Erythroblast (primary cell): ENCODE measurements around the gene DYNLRB2.

ENCODE experiments used
- DNase-seq, 2 experiments: peaks; one replicate each; lab custom pipeline; 2025; lab: John Stamatoyannopoulos, UW
- GATA1 ChIP-seq: IDR thresholded peaks from 2 replicates; pipeline ENCODE4 v1.6.1; 2011; ENCODE audit warnings: low read depth, mild to moderate bottlenecking, control low read depth, low read length, moderate library complexity
- POLR2A ChIP-seq: IDR thresholded peaks from 2 replicates; pipeline ENCODE4 v1.6.1; 2011; ENCODE audit warnings: mild to moderate bottlenecking, low read length

The DYNLRB2 gene

DNA sequence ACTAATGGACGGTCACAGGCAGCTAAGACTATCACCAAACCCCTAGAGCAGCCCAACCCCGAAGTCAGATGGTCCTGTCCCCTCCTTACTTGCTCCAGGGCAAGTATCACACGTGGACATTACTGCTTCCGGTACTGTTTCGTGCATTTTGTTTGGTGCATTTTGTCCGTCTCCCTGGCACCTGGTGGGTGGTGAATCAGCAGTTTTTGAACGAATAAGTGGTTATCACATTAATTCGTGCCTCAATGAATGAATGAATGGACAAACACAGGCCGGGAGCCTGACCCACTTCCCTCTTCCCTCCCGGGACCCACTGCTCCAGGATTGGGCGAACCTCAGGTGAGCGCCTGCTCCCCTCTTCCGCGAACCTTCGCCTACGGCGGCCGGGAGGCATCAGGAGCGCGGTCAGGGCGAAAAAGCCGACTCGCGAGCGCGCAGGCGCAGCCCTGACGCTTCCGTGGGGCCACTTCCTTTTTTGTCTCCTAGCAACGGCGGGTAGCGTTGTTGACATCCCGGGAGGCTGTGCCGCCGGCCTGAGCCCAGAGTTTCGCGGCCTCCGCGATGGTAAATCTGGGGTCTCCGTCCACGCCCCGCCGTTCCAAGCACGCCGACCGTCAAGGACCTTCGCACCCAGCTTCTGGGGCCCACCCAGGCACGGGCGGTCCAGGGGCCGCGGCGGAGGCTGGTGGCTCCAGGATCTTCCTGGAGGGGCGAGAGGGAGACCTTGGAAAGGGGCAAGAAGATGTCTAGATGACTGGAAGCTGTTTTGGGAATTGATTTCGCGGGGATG, at the start of gene DYNLRB2:
Gene DYNLRB2 (plus strand): TSS at position 478 of the 790 bp plus-strand sequence. CDS start 84 bp downstream, at position 562.
- peak; percentile 93 to 94 for DNase-seq
- peak; percentile 82 for TF ChIP-seq POLR2A
- no peak for TF ChIP-seq GATA1

DNA sequence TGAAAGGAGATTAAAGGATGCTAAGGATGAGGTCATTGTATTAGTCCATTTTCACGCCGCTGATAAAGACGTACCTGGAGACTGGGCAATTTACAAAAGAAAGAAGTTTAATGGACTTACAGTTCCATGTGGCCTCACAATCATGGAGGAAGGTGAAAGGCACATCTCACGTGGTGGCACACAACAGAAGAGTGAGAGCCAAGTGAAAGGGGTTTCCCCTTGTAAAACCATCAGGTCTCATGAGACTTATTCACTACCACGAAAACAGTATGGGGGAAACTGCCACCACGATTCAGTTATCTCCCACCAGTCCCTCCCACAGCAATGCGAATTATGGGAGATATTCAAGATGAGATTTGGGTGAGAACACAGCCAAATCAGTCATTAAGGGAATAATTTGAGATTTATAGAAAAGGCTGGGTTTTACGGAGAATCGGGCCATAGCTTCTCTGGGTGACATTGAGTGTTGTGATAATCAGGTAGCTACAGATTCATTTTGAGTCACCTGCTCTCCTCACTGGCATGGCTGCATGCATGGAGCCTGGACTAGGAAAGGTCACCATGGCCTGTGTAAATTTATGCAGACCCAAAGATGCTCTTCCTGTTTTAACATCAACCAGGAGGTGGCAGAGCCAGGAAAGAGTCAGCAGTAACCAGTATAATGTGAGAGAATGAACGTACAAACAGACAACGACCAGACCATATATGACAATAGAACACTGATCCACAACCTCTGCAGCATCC, 40.5 kb upstream of the DYNLRB2 start:
- TF ChIP-seq GATA1: no peak
- no peak for TF ChIP-seq POLR2A
- DNase-seq: no peak

- TF ChIP-seq POLR2A (no peak), GATA1 (no peak)
- DNase-seq: no peak
Observed at GRCh38 chr16:80500961-80501525, 39.8 kb upstream of the DYNLRB2 start.

- no peak for TF ChIP-seq POLR2A
- no peak for TF ChIP-seq GATA1
- no peak for DNase-seq
Observed at GRCh38 chr16:80503107-80503506, 37.7 kb upstream of the DYNLRB2 start.

DNA sequence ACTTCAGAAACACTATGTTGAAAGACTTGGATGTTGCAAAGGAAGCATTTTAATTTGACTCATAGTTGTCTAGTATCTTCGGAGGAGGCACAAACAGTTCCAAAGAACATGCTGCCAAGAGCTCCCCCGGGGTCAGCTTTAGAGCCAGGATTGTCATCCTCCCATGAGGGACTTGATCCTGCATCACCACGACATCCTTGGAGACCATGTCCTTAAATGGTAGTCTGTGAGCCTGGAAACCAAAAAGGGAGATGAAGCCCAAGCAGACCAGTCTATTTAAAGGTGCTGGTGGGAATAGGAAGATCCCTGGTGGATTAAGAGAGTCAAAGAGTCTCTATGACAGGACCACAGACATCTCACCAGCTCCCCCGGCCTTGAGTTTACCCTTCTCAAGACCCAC, 33.3 kb upstream of the DYNLRB2 start:
- TF ChIP-seq POLR2A: no peak
- no peak for TF ChIP-seq GATA1
- no peak for DNase-seq

DNA sequence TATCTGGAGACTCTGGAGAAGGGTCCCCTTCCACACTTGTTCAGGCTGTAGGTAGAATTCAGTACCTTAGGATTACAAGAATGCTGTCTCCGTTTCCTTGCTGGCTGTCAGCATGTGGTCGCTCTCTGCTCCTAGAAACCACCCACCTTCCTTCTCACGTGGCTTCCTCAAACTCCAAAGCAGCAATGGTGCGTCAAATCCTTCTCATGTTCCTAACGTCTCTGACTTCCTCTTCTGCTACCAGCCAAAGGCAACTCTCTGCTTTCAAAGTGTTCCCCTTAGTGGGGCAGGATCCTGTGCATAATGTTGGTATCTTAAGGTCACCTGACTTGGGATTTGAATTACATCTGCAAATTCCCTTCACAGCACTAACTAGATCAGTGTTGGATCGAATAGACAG, 30.9 kb upstream of the DYNLRB2 start:
- no peak for DNase-seq
- TF ChIP-seq POLR2A (no peak), GATA1 (no peak)

GRCh38 chr16:80511824-80512592, 28.8 kb upstream of the DYNLRB2 start:
- DNase-seq: no peak
- TF ChIP-seq POLR2A (no peak), GATA1 (no peak)

DNA sequence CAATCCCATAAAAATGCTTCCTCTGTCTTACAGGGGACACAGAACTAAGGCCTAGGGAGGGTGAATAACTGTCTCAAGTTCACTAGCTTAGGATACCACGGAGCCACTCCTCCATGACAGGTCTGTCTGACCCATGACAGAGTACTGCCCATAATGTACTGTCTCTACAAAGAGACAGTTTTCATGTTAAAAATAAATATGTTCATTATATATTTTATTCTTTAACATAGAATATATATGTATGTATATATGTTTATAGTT, 28.3 kb upstream of the DYNLRB2 start:
- DNase-seq: no peak
- TF ChIP-seq GATA1: no peak
- no peak for TF ChIP-seq POLR2A

DNA sequence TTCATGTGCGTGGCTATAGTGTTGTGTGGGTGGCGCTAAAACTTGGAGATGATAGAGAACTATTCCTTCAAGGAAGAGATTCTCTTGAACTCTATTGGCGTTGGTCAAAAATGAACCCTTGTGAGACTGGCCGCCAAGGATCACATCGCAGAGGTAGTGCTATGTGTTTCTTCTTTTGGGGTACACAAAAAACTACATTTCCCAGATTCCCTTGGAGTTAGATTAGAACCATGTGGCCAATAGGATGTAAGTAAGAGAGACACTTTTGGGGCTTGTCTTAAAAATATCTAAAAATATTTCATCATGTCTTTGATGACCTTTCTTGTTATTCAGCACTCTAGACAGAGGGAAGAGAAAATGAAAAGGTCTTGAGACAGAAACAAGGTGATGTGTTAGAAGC, 25.4 kb upstream of the DYNLRB2 start:
- TF ChIP-seq POLR2A (no peak), GATA1 (no peak)
- DNase-seq: no peak

- TF ChIP-seq POLR2A (no peak), GATA1 (no peak)
- DNase-seq: no peak
Observed at GRCh38 chr16:80517846-80518245, 22.9 kb upstream of the DYNLRB2 start.

DNA sequence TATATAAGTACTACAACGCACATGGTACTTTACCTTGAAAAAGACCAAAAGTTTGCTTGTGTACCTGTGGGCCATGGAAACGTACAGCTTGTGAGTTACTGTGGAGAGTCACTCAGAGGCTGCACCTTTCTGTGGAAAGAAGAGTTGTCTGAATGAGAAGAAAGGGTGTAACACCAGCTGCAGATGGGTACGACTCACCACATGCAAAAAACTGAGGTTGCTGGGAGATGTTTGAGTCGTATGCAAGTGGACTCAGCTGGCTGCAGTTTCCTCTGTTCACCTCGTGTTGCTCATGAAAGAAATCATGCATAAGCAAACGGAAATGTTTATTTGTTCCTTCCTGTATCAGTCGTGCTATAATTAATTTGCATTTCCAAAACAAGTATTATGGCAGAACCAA, 22.4 kb upstream of the DYNLRB2 start:
- no peak for DNase-seq
- TF ChIP-seq POLR2A (no peak), GATA1 (no peak)

GRCh38 chr16:80519189-80519588, 21.6 kb upstream of the DYNLRB2 start:
- no peak for DNase-seq
- no peak for TF ChIP-seq GATA1
- no peak for TF ChIP-seq POLR2A

GRCh38 chr16:80525420-80525819, 15.4 kb upstream of the DYNLRB2 start:
- no peak for DNase-seq
- TF ChIP-seq POLR2A: no peak

DNA sequence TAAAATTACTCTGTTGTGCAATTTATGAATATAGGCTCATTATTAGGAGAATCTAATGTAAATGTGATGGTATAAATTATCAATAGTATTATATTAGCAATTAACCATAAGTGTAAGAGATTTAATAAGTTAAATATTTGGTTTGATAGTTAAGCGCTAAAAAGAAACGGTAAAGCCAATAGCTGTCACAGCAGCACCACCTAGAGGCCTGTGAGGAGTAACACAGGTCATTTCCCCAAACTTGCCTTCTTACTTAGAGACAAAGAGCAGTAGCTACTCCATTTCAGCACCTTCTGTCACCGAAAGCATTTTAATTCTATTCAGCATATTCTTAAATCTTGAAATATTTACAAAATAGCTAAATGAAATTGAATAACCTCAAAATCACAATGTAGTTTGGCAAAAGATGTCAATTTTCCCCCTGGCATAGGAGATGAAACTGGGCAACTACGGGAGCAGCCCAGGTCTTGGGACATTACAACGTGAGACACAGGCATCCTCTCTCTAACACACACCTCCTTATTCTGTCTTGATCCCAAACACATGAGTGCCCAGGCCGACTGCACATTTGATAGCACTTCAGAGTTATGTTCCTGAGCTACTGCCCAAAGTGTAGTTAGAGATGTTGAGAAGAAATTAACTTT, 14.3 kb upstream of the DYNLRB2 start:
- TF ChIP-seq GATA1: no peak
- TF ChIP-seq POLR2A: no peak
- DNase-seq: peak; percentile 52 to 72
